ENCODE results near the gene TPTE. TPM values are rescaled to one million over a fixed set of nuclear protein-coding genes. Genes with fewer than 3 reads are reported as not detected.
"Not testable (repeated sequence)": the region's sequence is repeated elsewhere in the genome, so short reads cannot be mapped to it uniquely, and the experiment has no call there.

The TPTE gene
- under 1 TPM in 2 of 10 donors, not detected in 8; 0.16 to 0.57 TPM for polyA plus RNA-seq (ENCODE audit: insufficient read length in 10 of 10)
- long read RNA-seq, donor 1: 0 reads
- long read RNA-seq, donor 2: 0 reads
- long read RNA-seq, donor 3: 0 reads
- long read RNA-seq, donor 4: 0 reads
- long read RNA-seq, donor 5: 0 reads
- long read RNA-seq, donor 6: 0 reads
- long read RNA-seq, donor 7: 0 reads
- long read RNA-seq, donor 8: 0 reads
- long read RNA-seq, donor 9: 0 reads

GRCh38 chr21:10521091-10521598 lies at the start of gene TPTE:
Gene TPTE (plus strand): TSS chr21:10521583. CDS start chr21:10538724, 17,141 bp downstream.
- no peak for DNase-seq

GRCh38 chr21:10471999-10472398 lies 49.4 kb upstream of the TPTE start:
- not testable (repeated sequence) for DNase-seq

GRCh38 chr21:10477794-10478193 lies 43.6 kb upstream of the TPTE start:
- DNase-seq: not testable (repeated sequence)

- DNase-seq: not testable (repeated sequence)
Measured at GRCh38 chr21:10479875-10480274, 41.5 kb upstream of the TPTE start.

GRCh38 chr21:10484864-10485263 lies 36.5 kb upstream of the TPTE start:
- not testable (repeated sequence) for DNase-seq

- DNase-seq: not testable (repeated sequence)
Measured at GRCh38 chr21:10490453-10490852, 30.9 kb upstream of the TPTE start.

GRCh38 chr21:10511116-10511515 lies 10.3 kb upstream of the TPTE start:
- DNase-seq: no peak

GRCh38 chr21:10516889-10517288 lies 4.5 kb upstream of the TPTE start:
- DNase-seq: not testable (repeated sequence)

- DNase-seq: not testable (repeated sequence)
Measured at GRCh38 chr21:10517904-10518303, 3.5 kb upstream of the TPTE start.

- DNase-seq: not testable (repeated sequence)
Measured at GRCh38 chr21:10521835-10522500, 585 bp downstream of the TPTE start.

GRCh38 chr21:10539956-10540355 lies 18.6 kb downstream of the TPTE start:
- DNase-seq: no peak

- DNase-seq: not testable (repeated sequence)
Measured at GRCh38 chr21:10544376-10544775, 23.0 kb downstream of the TPTE start.

- DNase-seq: not testable (repeated sequence)
Measured at GRCh38 chr21:10547868-10548267, 26.5 kb downstream of the TPTE start.

GRCh38 chr21:10548331-10548954 lies 27.1 kb downstream of the TPTE start:
- not testable (repeated sequence) for DNase-seq

GRCh38 chr21:10570803-10571202 lies 49.4 kb downstream of the TPTE start:
- not testable (repeated sequence) for DNase-seq

GRCh38 chr21:10574531-10575310 lies 53.3 kb downstream of the TPTE start:
- DNase-seq: not testable (repeated sequence)

GRCh38 chr21:10575311-10575667 lies 53.9 kb downstream of the TPTE start:
- DNase-seq: no peak

- not testable (repeated sequence) for DNase-seq
Measured at GRCh38 chr21:10578910-10579309, 57.5 kb downstream of the TPTE start.

GRCh38 chr21:10589115-10589514 lies 67.7 kb downstream of the TPTE start:
- not testable (repeated sequence) for DNase-seq

GRCh38 chr21:10607074-10607473 lies 85.7 kb downstream of the TPTE start:
- DNase-seq: not testable (repeated sequence)

GRCh38 chr21:10614285-10614684 lies 92.9 kb downstream of the TPTE start:
- not testable (repeated sequence) for DNase-seq

GRCh38 chr21:10616061-10616460 lies 94.7 kb downstream of the TPTE start:
- DNase-seq: not testable (repeated sequence)

Measured in muscle of back (tissue), 13 donors.